Measurements from ENCODE around the gene ZNF688.

The ZNF688 gene

DNA sequence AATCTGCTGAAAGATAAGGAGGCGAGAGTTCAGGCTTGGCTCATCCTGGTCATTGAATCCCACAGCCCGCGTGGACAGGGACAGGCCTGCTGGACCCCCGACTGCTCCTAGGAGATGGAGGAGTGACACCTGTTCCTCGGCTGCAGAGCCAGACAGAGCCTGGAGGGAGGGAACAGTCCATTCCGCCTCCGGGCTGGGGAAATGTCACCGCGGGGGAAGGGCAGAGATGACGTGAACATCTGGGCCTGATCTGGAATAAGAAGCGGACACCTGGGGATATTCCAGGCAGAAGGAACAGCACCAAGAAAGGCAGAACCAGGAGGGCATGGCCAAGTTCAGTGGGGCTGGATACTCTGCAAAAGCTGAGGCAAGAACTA lies 38.4 kb downstream of the ZNF688 start (continued):
- TF ChIP-seq, protein P1, sequence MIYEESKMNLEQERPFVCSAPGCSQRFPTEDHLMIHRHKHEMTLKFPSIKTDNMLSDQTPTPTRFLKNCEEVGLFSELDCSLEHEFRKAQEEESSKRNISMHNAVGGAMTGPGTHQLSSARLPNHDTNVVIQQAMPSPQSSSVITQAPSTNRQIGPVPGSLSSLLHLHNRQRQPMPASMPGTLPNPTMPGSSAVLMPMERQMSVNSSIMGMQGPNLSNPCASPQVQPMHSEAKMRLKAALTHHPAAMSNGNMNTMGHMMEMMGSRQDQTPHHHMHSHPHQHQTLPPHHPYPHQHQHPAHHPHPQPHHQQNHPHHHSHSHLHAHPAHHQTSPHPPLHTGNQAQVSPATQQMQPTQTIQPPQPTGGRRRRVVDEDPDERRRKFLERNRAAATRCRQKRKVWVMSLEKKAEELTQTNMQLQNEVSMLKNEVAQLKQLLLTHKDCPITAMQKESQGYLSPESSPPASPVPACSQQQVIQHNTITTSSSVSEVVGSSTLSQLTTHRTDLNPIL (CRISPR knock-in tag; IDR thresholded peaks at IDR 0.05; ENCODE audit: low read depth), result no peak
- TF ChIP-seq TCF4 (CRISPR knock-in tag; IDR thresholded peaks at IDR 0.05; ENCODE audit: borderline replicate concordance) (no peak), CSDC2 (CRISPR knock-in tag; IDR thresholded peaks at IDR 0.05) (no peak), SNAI2 (CRISPR knock-in tag; IDR thresholded peaks at IDR 0.05) (no peak)

- TF ChIP-seq OSR1 (CRISPR knock-in tag; IDR thresholded peaks at IDR 0.05) (no peak), ESRRG (CRISPR knock-in tag; IDR thresholded peaks at IDR 0.05) (no peak), RARB (CRISPR knock-in tag; IDR thresholded peaks at IDR 0.05) (no peak), PPARA (CRISPR knock-in tag; IDR thresholded peaks at IDR 0.05; ENCODE audit: borderline replicate concordance) (no peak), ZFP3 (CRISPR knock-in tag; IDR thresholded peaks at IDR 0.05) (no peak), ARNTL (CRISPR knock-in tag; IDR thresholded peaks at IDR 0.05; ENCODE audit: borderline replicate concordance, low read depth) (no peak), BACH2 (CRISPR knock-in tag; IDR thresholded peaks at IDR 0.05; ENCODE audit: borderline replicate concordance) (no peak), ZFP30 (CRISPR knock-in tag; IDR thresholded peaks at IDR 0.05) (no peak), TOX (CRISPR knock-in tag; IDR thresholded peaks at IDR 0.05; ENCODE audit: borderline replicate concordance) (no peak), ZC3H10 (CRISPR knock-in tag; IDR thresholded peaks at IDR 0.05) (no peak), TCF4 (CRISPR knock-in tag; IDR thresholded peaks at IDR 0.05; ENCODE audit: borderline replicate concordance) (no peak), CSRNP3 (CRISPR knock-in tag; IDR thresholded peaks at IDR 0.05) (no peak), ZNF565 (CRISPR knock-in tag; conservative IDR thresholded peaks at IDR 0.05; ENCODE audit: low read depth) (no peak), POU6F1 (CRISPR knock-in tag; IDR thresholded peaks at IDR 0.05; ENCODE audit: borderline replicate concordance, low read depth) (no peak), SNAI2 (CRISPR knock-in tag; IDR thresholded peaks at IDR 0.05) (no peak), ISL1 (CRISPR knock-in tag; IDR thresholded peaks at IDR 0.05) (no peak), ZNF70 (CRISPR knock-in tag; IDR thresholded peaks at IDR 0.05) (no peak)
- TF ChIP-seq, protein P2, sequence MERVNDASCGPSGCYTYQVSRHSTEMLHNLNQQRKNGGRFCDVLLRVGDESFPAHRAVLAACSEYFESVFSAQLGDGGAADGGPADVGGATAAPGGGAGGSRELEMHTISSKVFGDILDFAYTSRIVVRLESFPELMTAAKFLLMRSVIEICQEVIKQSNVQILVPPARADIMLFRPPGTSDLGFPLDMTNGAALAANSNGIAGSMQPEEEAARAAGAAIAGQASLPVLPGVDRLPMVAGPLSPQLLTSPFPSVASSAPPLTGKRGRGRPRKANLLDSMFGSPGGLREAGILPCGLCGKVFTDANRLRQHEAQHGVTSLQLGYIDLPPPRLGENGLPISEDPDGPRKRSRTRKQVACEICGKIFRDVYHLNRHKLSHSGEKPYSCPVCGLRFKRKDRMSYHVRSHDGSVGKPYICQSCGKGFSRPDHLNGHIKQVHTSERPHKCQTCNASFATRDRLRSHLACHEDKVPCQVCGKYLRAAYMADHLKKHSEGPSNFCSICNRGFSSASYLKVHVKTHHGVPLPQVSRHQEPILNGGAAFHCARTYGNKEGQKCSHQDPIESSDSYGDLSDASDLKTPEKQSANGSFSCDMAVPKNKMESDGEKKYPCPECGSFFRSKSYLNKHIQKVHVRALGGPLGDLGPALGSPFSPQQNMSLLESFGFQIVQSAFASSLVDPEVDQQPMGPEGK (CRISPR knock-in tag; IDR thresholded peaks at IDR 0.05; ENCODE audit: borderline replicate concordance), result no peak
- TF ChIP-seq, protein P1 (CRISPR knock-in tag; IDR thresholded peaks at IDR 0.05; ENCODE audit: low read depth), result no peak
- no peak for ATAC-seq
Observed at GRCh38 chr16:30532285-30533145, 39.0 kb downstream of the ZNF688 start.

GRCh38 chr16:30530163-30531037 lies 41.1 kb downstream of the ZNF688 start:
- no peak for ATAC-seq
- no peak for TF ChIP-seq POU6F1 (CRISPR knock-in tag; IDR thresholded peaks at IDR 0.05; ENCODE audit: borderline replicate concordance, low read depth)
